Liver (tissue), 9 donors: ENCODE results near the gene TMTC2. TPM values are rescaled to one million over a fixed set of nuclear protein-coding genes. Genes with fewer than 3 reads are reported as not detected.

Source experiments
- DNase-seq: peaks from one replicate; pipeline ENCODE4 v3.0.0-alpha.2; 2017; ENCODE audit warnings: low spot score
- H3K27ac ChIP-seq, 2 donors: one replicate each; pipeline ENCODE4 v1.7.0; 2013; ENCODE audit warnings: inconsistent platforms in 2 of 2, low read length in 2 of 2, control low read depth in 1 of 2, low read depth in 1 of 2, mild to moderate bottlenecking in 1 of 2
- H3K27me3 ChIP-seq, 4 donors: one replicate each; pipeline versions ENCODE4 v1.6.1 to v1.7.0; 2013; ENCODE audit warnings: low read length in 3 of 4, inconsistent platforms in 1 of 4, mild to moderate bottlenecking in 1 of 4, moderate library complexity in 1 of 4; ENCODE audit not compliant: control insufficient read depth in 4 of 4, insufficient read depth in 4 of 4
- H3K36me3 ChIP-seq, 4 donors: one replicate each; pipeline versions ENCODE4 v1.6.1 to v1.7.0; 2013; ENCODE audit warnings: low read length in 3 of 4, mild to moderate bottlenecking in 3 of 4, low read depth in 1 of 4, moderate library complexity in 1 of 4; ENCODE audit not compliant: control insufficient read depth in 4 of 4, insufficient read depth in 3 of 4
- H3K4me1 ChIP-seq, 4 donors: one replicate each; pipeline versions ENCODE4 v1.6.1 to v1.7.0; 2013; ENCODE audit warnings: low read length in 3 of 4, mild to moderate bottlenecking in 3 of 4, moderate library complexity in 1 of 4; ENCODE audit not compliant: control insufficient read depth in 4 of 4, insufficient read depth in 4 of 4
- H3K4me3 ChIP-seq, 3 donors: one replicate each; pipeline versions ENCODE4 v1.6.1 to v1.7.0; 2013; ENCODE audit warnings: low read length in 3 of 3, control low read depth in 1 of 3, low read depth in 1 of 3, mild to moderate bottlenecking in 1 of 3
- H3K9ac ChIP-seq, 2 donors: one replicate each; pipeline ENCODE4 v1.7.0; 2013; ENCODE audit warnings: low read length in 2 of 2, mild to moderate bottlenecking in 2 of 2, moderate library complexity in 2 of 2, control low read depth in 1 of 2, low read depth in 1 of 2
- H3K9me3 ChIP-seq, 4 donors: one replicate each; pipeline versions ENCODE4 v1.6.1 to v1.7.0; 2013; ENCODE audit warnings: low read length in 3 of 4; ENCODE audit not compliant: control insufficient read depth in 4 of 4
- ATF3 ChIP-seq: IDR thresholded peaks from 2 replicates; pipeline ENCODE4 v1.6.1; 2016; ENCODE audit warnings: antibody characterized with exemption
- CTCF ChIP-seq: fragments of 150-350 bp; IDR thresholded peaks from 2 replicates; pipeline ENCODE4 v1.5.1; 2017; ENCODE audit warnings: improper control_type of control experiment, low read depth, low read length; ENCODE audit not compliant: missing input control
- EGR1 ChIP-seq, 2 donors: IDR thresholded peaks; 2 replicates each; pipeline ENCODE4 v1.6.1; 2016 to 2018; ENCODE audit warnings: antibody characterized with exemption in 2 of 2, low read depth in 2 of 2
- GABPA ChIP-seq, 2 donors: IDR thresholded peaks in 1 of 2; conservative IDR thresholded peaks in 1 of 2; 2 replicates each; pipeline ENCODE4 v1.6.1; 2016; ENCODE audit warnings: antibody characterized with exemption in 2 of 2, mild to moderate bottlenecking in 1 of 2, moderate library complexity in 1 of 2
- HNF4A ChIP-seq, 2 donors: conservative IDR thresholded peaks; 2 replicates each; pipeline ENCODE4 v1.6.1; 2016; ENCODE audit warnings: antibody characterized with exemption in 2 of 2, mild to moderate bottlenecking in 2 of 2
- HNF4G ChIP-seq: IDR thresholded peaks from 2 replicates; pipeline ENCODE4 v1.6.1; 2016; ENCODE audit warnings: antibody characterized with exemption
- JUND ChIP-seq, 2 donors: IDR thresholded peaks; 2 replicates each; pipeline ENCODE4 v1.6.1; 2016; ENCODE audit warnings: antibody characterized with exemption in 2 of 2
- MAX ChIP-seq: IDR thresholded peaks from 2 replicates; pipeline ENCODE4 v1.6.1; 2016; ENCODE audit warnings: antibody characterized with exemption
- RAD21 ChIP-seq, 2 donors: IDR thresholded peaks; 2 replicates each; pipeline ENCODE4 v1.6.1; 2016; ENCODE audit warnings: antibody characterized with exemption in 2 of 2, mild to moderate bottlenecking in 2 of 2
- REST ChIP-seq: IDR thresholded peaks from 2 replicates; pipeline ENCODE4 v1.6.1; 2016; ENCODE audit warnings: antibody characterized with exemption, mild to moderate bottlenecking
- SP1 ChIP-seq: IDR thresholded peaks from 2 replicates; pipeline ENCODE4 v1.6.1; 2018; ENCODE audit warnings: antibody characterized with exemption, mild to moderate bottlenecking
- YY1 ChIP-seq: IDR thresholded peaks from 2 replicates; pipeline ENCODE4 v1.6.1; 2016; ENCODE audit warnings: antibody characterized with exemption, mild to moderate bottlenecking
- WGBS: extraction: QIAGEN DNeasy Blood & Tissue Kit; methylation state at CpG from one replicate; pipeline ENCODE4 v1.1.7; 2013; 5-methylcytosine and 5-hydroxymethylcytosine counted together
- polyA plus RNA-seq, 2 donors: library from polyadenylated mRNA; stranded (reverse) in 1 of 2; unstranded in 1 of 2; fragments of 200-250 nt in 1 of 2; fragments of >200 nt in 1 of 2; fragmentation: Nextera tagmentation in 1 of 2; extraction: Ambion mirVana in 1 of 2; gene quantifications; one replicate each; pipeline versions ENCODE4 v1.2.1 to v1.2.3, GENCODE V29; 2013 to 2015
- total RNA-seq, 2 donors: library from RNA; depleted of rRNA; stranded (reverse); fragments of >200 nt; gene quantifications; one replicate each; pipeline ENCODE4 v1.2.3, GENCODE V29; 2014
- donor health status: healthy.
- donor health status: healthy.
- donor health status: healthy.
- donor health status: healthy.
- donor health status: healthy.

Gene TMTC2
- total and polyA plus RNA-seq, 4 donors = 0.36 to 3.0 (median 0.61) TPM

GRCh38 chr12:82848845-82849244 lies 162.1 kb downstream of the TMTC2 start (continued):
- TF ChIP-seq MAX (no peak), SP1 (no peak), CTCF (no peak), HNF4A (conservative IDR thresholded peaks at IDR 0.05) (no peak), GABPA (IDR thresholded peaks at IDR 0.05 in 1 of 2, conservative IDR thresholded peaks at IDR 0.05 in 1 of 2) (no peak), JUND (IDR thresholded peaks at IDR 0.05) (no peak)

GRCh38 chr12:82852529-82852928 lies 165.8 kb downstream of the TMTC2 start:
- 83% methylated on average over 1 of the region's 1 CpG for WGBS
- no peaks in the 10 kb centered on the region for H3K27me3 ChIP-seq
- no peaks in the 10 kb centered on the region for H3K4me1 ChIP-seq
- H3K9ac ChIP-seq = no peak overlapping the region
- no peak overlapping the region for H3K4me3 ChIP-seq
- no peak overlapping the region for H3K27ac ChIP-seq
- H3K36me3 ChIP-seq = no peaks in the 10 kb centered on the region
- no peak for DNase-seq
- TF ChIP-seq HNF4G (no peak), YY1 (no peak), MAX (no peak), RAD21 (IDR thresholded peaks at IDR 0.05) (no peak), GABPA (IDR thresholded peaks at IDR 0.05 in 1 of 2, conservative IDR thresholded peaks at IDR 0.05 in 1 of 2) (no peak), ATF3 (no peak), JUND (IDR thresholded peaks at IDR 0.05) (no peak), CTCF (no peak), EGR1 (IDR thresholded peaks at IDR 0.05; ENCODE audit: low read depth in 2 of 2) (no peak), REST (no peak)
- no peaks in the 10 kb centered on the region for H3K9me3 ChIP-seq
